ENCODE data around the gene TBX18.

The TBX18 gene

DNA sequence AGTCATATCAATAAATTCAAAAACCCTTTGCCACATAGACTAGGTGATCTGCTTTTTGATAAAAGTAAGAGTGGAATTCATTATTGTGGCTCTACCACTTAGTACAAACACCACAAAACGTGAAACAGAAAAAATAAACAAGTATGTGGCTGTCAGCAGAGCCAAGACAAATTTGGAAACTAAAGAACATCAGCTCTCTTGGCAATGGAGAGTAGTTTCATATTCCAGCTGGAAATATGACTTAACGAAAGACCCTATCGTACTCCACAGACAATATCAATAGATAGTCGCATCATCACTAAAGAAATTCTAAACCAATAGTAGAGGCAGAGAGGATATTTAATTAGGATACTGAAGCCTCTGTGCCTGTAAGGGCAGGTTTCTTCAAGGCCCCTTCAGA is 20.8 kb downstream of the TBX18 start:
- no peak overlapping the region for H4K8ac ChIP-seq (ENCODE audit: low read length)
- no peak overlapping the region for H3K23ac ChIP-seq (ENCODE audit: low read length in 2 of 2)
- no peak for DNase-seq
- H3K36me3 ChIP-seq (ENCODE audit: control insufficient read depth in 1 of 2, insufficient read depth in 2 of 2, low read depth in 1 of 2, low read length in 2 of 2): peaks cover 5 to 72% of the 10 kb centered on the region in 2 experiments
- no peak overlapping the region for H3K4me2 ChIP-seq (ENCODE audit: low read length, poor library complexity, severe bottlenecking)
- no peak overlapping the region for H2BK120ac ChIP-seq (ENCODE audit: low read depth, low read length)
- H3K18ac ChIP-seq (ENCODE audit: low read depth in 1 of 2, low read length in 2 of 2): no peak overlapping the region
- H3K4me3 ChIP-seq (ENCODE audit: insufficient read depth in 1 of 2, low read depth in 1 of 2, low read length in 2 of 2): peak overlapping the region in 1 of 2 experiments; percentile 8
- H3K9ac ChIP-seq (ENCODE audit: low read length): peak overlapping the region; percentile 17
- no peak overlapping the region for H3K27ac ChIP-seq (ENCODE audit: low read length, poor library complexity, severe bottlenecking)
- H2BK5ac ChIP-seq (ENCODE audit: low read depth, low read length, poor library complexity, severe bottlenecking): no peak overlapping the region
- WGBS: 100% methylated on average over 1 of the region's 4 CpGs
- no peak overlapping the region for H2BK12ac ChIP-seq (ENCODE audit: low read length in 2 of 2)
- no peak overlapping the region for H2AK5ac ChIP-seq (ENCODE audit: low read length, severe bottlenecking)
- peaks cover 9% of the 10 kb centered on the region for H3K79me1 ChIP-seq (replicated peaks; ENCODE audit: low read length, poor library complexity, severe bottlenecking)
- no peaks in the 10 kb centered on the region for H3K27me3 ChIP-seq (ENCODE audit: control insufficient read depth in 1 of 2, insufficient read depth in 1 of 2, low read length in 2 of 2)
- H3K9me3 ChIP-seq (ENCODE audit: control insufficient read depth, low read length): no peaks in the 10 kb centered on the region
- H3K14ac ChIP-seq (ENCODE audit: low read length in 2 of 2): no peak overlapping the region
- no peak overlapping the region for H3K4ac ChIP-seq (ENCODE audit: low read depth in 1 of 2, low read length in 2 of 2)
- H2BK15ac ChIP-seq (ENCODE audit: low read depth, poor library complexity, severe bottlenecking): no peak overlapping the region
- H3K4me1 ChIP-seq (ENCODE audit: control insufficient read depth, insufficient read depth, low read depth, low read length): peaks cover 3% of the 10 kb centered on the region
- no peak overlapping the region for H4K91ac ChIP-seq (ENCODE audit: low read length)
- no peak overlapping the region for H2AFZ ChIP-seq (ENCODE audit: low read depth, low read length)

DNA sequence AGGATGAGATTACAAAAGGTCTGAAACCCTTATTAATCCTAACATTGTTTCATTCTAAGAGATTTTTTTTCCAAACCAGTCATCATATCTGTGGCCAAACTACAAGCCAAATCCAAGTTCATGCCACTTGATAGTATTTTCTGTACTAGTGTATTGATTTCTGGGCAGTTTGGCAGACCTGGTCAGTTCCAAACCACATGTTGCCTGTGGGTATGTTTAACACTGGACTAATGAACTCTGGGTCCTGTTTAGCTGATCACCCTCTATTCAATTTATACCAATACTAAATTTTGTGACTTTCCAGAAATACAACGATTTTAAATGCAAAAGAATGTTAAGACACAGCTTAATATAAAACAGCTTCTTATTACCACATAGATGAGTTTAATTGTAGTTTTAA is 24.0 kb downstream of the TBX18 start:
- Histone ChIP-seq H3K79me1 (replicated peaks; ENCODE audit: low read length, poor library complexity, severe bottlenecking) (peaks cover 12% of the 10 kb centered on the region), H4K8ac (ENCODE audit: low read length) (no peak overlapping the region), H3K23ac (ENCODE audit: low read length in 2 of 2) (no peak overlapping the region), H3K4me2 (ENCODE audit: low read length, poor library complexity, severe bottlenecking) (no peak overlapping the region), H3K27ac (ENCODE audit: low read length, poor library complexity, severe bottlenecking) (no peak overlapping the region), H2BK15ac (ENCODE audit: low read depth, poor library complexity, severe bottlenecking) (no peak overlapping the region), H2BK120ac (ENCODE audit: low read depth, low read length) (no peak overlapping the region), H2BK12ac (ENCODE audit: low read length in 2 of 2) (no peak overlapping the region), H3K9ac (ENCODE audit: low read length) (no peak overlapping the region), H3K4me1 (ENCODE audit: control insufficient read depth, insufficient read depth, low read depth, low read length) (peaks cover 3% of the 10 kb centered on the region), H3K4ac (ENCODE audit: low read depth in 1 of 2, low read length in 2 of 2) (no peak overlapping the region), H3K27me3 (ENCODE audit: control insufficient read depth in 1 of 2, insufficient read depth in 1 of 2, low read length in 2 of 2) (no peaks in the 10 kb centered on the region), H3K14ac (ENCODE audit: low read length in 2 of 2) (no peak overlapping the region), H2BK5ac (ENCODE audit: low read depth, low read length, poor library complexity, severe bottlenecking) (no peak overlapping the region), H4K91ac (ENCODE audit: low read length) (no peak overlapping the region), H3K18ac (ENCODE audit: low read depth in 1 of 2, low read length in 2 of 2) (no peak overlapping the region), H3K4me3 (ENCODE audit: insufficient read depth in 1 of 2, low read depth in 1 of 2, low read length in 2 of 2) (no peak overlapping the region), H2AFZ (ENCODE audit: low read depth, low read length) (no peak overlapping the region), H3K9me3 (ENCODE audit: control insufficient read depth, low read length) (no peaks in the 10 kb centered on the region), H3K36me3 (ENCODE audit: control insufficient read depth in 1 of 2, insufficient read depth in 2 of 2, low read depth in 1 of 2, low read length in 2 of 2) (peaks cover 17 to 75% of the 10 kb centered on the region in 2 experiments), H2AK5ac (ENCODE audit: low read length, severe bottlenecking) (no peak overlapping the region)
- no CpG with 5 or more reads among the region's 1 CpG for WGBS
- DNase-seq: no peak

DNA sequence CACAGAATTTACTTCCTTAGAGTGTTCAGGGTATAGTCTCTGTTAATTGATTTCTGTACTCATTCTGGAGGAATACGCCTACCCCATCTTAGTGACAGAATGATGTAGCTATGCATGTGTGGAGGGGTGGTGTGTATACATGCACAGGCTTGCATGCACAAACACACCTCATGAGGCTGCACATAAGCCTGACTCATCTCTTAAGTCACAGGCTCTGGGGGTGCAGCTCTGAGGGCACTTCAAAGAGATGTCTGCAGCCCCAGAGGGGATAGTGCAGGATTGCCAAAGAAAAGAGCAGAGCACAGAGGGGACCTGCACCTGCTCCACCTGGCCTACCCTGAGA is 24.6 kb downstream of the TBX18 start:
- Histone ChIP-seq H2BK5ac (ENCODE audit: low read depth, low read length, poor library complexity, severe bottlenecking) (no peak overlapping the region), H3K9me3 (ENCODE audit: control insufficient read depth, low read length) (no peaks in the 10 kb centered on the region), H2AFZ (ENCODE audit: low read depth, low read length) (no peak overlapping the region), H2AK5ac (ENCODE audit: low read length, severe bottlenecking) (no peak overlapping the region), H3K4me3 (ENCODE audit: insufficient read depth in 1 of 2, low read depth in 1 of 2, low read length in 2 of 2) (no peak overlapping the region), H3K9ac (ENCODE audit: low read length) (no peak overlapping the region), H2BK120ac (ENCODE audit: low read depth, low read length) (no peak overlapping the region), H3K79me1 (replicated peaks; ENCODE audit: low read length, poor library complexity, severe bottlenecking) (peaks cover 12% of the 10 kb centered on the region), H3K27ac (ENCODE audit: low read length, poor library complexity, severe bottlenecking) (no peak overlapping the region), H4K8ac (ENCODE audit: low read length) (no peak overlapping the region), H3K27me3 (ENCODE audit: control insufficient read depth in 1 of 2, insufficient read depth in 1 of 2, low read length in 2 of 2) (no peaks in the 10 kb centered on the region), H2BK12ac (ENCODE audit: low read length in 2 of 2) (no peak overlapping the region), H3K4me1 (ENCODE audit: control insufficient read depth, insufficient read depth, low read depth, low read length) (peaks cover 3% of the 10 kb centered on the region), H3K36me3 (ENCODE audit: control insufficient read depth in 1 of 2, insufficient read depth in 2 of 2, low read depth in 1 of 2, low read length in 2 of 2) (peaks cover 17 to 79% of the 10 kb centered on the region in 2 experiments), H3K18ac (ENCODE audit: low read depth in 1 of 2, low read length in 2 of 2) (no peak overlapping the region), H3K23ac (ENCODE audit: low read length in 2 of 2) (peak overlapping the region in 1 of 2 experiments; percentile 87), H3K4me2 (ENCODE audit: low read length, poor library complexity, severe bottlenecking) (no peak overlapping the region), H3K14ac (ENCODE audit: low read length in 2 of 2) (no peak overlapping the region), H2BK15ac (ENCODE audit: low read depth, poor library complexity, severe bottlenecking) (no peak overlapping the region), H3K4ac (ENCODE audit: low read depth in 1 of 2, low read length in 2 of 2) (no peak overlapping the region), H4K91ac (ENCODE audit: low read length) (no peak overlapping the region)
- peak; percentile 22 for DNase-seq
- 88% methylated on average over 1 of the region's 1 CpG for WGBS

DNA sequence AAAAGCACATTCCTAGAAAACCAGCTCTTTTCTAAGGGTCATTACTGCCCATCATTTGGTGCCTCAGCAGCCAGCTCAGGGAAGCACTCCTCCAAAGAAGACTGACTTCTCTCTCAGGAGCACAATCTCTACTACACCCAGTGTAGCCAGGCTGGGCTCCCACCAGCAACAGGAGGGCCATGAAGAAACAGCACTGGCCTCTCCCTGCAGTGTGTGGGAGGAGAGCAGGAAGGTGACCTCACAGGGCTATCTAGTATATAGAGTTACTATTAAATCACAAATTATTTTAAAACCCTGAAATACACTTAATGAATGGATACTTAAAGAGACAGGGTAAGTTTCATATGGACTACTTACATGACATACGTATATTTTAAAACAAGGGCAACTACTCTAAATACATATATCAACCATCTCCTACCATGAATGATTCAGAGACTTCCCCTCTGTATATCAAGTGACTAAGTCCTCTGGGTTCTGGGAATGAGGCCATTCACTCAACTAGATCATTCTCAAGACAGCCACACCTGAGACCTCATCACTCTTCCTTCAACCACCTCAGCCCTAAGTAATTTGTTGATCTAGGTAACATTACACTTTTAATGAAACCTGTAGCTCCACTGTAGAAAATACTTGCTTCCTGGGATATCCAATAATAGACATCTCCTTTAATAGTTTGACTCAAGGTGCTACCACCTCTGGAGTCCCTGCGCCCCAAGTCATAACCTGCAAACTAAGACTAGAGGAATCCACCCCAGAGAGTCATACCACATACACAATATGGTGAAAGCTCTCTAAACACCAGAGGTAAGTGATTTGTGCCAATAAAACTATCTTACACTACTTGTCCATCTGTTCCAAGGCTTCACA is 25.2 kb downstream of the TBX18 start:
- Histone ChIP-seq H3K9me3 (ENCODE audit: control insufficient read depth, low read length) (no peaks in the 10 kb centered on the region), H2BK15ac (ENCODE audit: low read depth, poor library complexity, severe bottlenecking) (no peak overlapping the region), H3K9ac (ENCODE audit: low read length) (no peak overlapping the region), H2BK5ac (ENCODE audit: low read depth, low read length, poor library complexity, severe bottlenecking) (no peak overlapping the region), H3K27me3 (ENCODE audit: control insufficient read depth in 1 of 2, insufficient read depth in 1 of 2, low read length in 2 of 2) (no peaks in the 10 kb centered on the region), H3K36me3 (ENCODE audit: control insufficient read depth in 1 of 2, insufficient read depth in 2 of 2, low read depth in 1 of 2, low read length in 2 of 2) (peaks cover 17 to 83% of the 10 kb centered on the region in 2 experiments), H2AK5ac (ENCODE audit: low read length, severe bottlenecking) (no peak overlapping the region), H3K27ac (ENCODE audit: low read length, poor library complexity, severe bottlenecking) (no peak overlapping the region), H3K4me1 (ENCODE audit: control insufficient read depth, insufficient read depth, low read depth, low read length) (peaks cover 3% of the 10 kb centered on the region), H4K91ac (ENCODE audit: low read length) (no peak overlapping the region), H3K4me3 (ENCODE audit: insufficient read depth in 1 of 2, low read depth in 1 of 2, low read length in 2 of 2) (no peak overlapping the region), H4K8ac (ENCODE audit: low read length) (no peak overlapping the region), H2AFZ (ENCODE audit: low read depth, low read length) (no peak overlapping the region), H3K23ac (ENCODE audit: low read length in 2 of 2) (no peak overlapping the region), H3K4ac (ENCODE audit: low read depth in 1 of 2, low read length in 2 of 2) (no peak overlapping the region), H3K14ac (ENCODE audit: low read length in 2 of 2) (no peak overlapping the region), H3K18ac (ENCODE audit: low read depth in 1 of 2, low read length in 2 of 2) (no peak overlapping the region), H2BK120ac (ENCODE audit: low read depth, low read length) (no peak overlapping the region), H3K79me1 (replicated peaks; ENCODE audit: low read length, poor library complexity, severe bottlenecking) (peaks cover 12% of the 10 kb centered on the region), H2BK12ac (ENCODE audit: low read length in 2 of 2) (no peak overlapping the region), H3K4me2 (ENCODE audit: low read length, poor library complexity, severe bottlenecking) (no peak overlapping the region)
- 84% methylated on average over 2 of the region's 2 CpGs for WGBS
- no peak for DNase-seq
